DMS114 treated with DMSO at 0.1 percent for 48 hours (cell line): Measurements from ENCODE around the gene F5.
A peak's percentile ranks its signal among the peaks of the same experiment; 100 is the strongest.
"Not testable (repeated sequence)": the region's sequence is repeated elsewhere in the genome, so short reads cannot be mapped to it uniquely, and the experiment has no call there.

Source experiments
- DNase-seq: peaks from one replicate; lab custom pipeline; 2025; ENCODE audit not compliant: unreplicated experiment; lab: John Stamatoyannopoulos, UW

The F5 gene

DNA sequence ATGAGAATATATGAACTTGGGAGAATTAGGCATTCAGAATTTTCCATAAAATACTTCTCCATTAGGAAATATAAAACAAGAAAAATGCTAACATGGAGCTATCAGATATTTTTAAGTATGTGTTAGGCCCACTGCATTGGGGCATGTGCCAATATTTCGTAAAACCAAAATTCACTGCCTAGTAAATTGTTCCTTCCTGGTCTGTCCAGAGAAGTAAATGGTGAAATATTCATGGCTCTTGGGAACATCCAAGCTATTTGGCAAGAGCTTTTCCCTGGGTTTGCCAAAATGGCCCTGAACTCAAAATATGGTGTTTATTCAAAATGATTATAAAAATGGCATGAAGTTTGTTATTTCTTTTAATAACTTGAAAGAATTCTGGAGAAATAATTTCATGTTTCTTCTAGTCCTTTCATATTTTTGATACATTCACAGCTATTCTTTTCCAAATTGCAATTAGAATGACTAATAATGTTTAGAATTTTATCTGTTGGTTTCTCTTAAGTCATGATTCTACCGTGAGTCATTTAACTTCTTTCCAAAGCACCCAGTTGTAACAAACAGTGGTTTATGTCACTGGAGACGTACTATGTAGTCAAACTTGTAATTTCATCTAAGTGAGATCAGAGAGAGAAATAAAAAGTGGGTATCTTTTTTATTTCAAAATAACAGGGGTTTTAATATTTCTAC, 74.8 kb downstream of the F5 start:
- no peak for DNase-seq

DNA sequence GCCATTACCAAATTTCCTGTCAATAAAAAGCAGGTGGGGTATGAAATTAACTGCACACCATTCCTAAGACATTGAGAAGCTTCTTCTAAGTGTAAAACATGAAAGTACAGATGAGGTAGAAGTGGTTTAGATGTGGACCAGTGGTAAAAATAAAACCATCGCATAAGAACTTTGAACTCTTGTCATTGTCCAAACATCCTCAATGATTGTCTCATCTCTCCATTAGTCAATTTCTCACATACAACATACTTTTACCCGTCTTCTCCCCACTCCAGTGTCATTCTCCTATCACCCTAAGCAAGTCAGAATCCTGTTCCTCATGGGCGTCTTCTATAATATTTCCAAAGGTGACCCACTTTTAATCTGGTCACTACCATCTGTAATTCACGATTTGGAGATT, 76.2 kb downstream of the F5 start:
- no peak for DNase-seq

DNA sequence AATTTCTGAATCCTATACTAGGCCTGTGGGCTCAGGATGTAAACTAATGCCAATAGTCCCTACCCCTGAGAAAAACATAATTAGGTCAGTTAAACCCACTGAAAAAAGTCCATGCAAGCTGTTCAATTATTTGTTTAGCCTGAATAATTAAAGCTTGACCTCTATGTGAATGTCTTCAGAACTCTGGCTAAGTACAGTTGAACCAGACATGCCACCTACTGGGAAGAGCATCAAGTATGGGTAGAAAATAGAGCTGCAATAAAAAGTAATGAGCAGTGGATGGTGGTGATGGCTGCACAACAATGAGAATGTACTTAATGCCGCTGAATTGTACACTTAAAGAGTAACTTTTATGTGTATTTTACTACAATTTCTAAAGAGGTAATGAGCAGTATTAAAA, 76.9 kb downstream of the F5 start:
- no peak for DNase-seq

DNA sequence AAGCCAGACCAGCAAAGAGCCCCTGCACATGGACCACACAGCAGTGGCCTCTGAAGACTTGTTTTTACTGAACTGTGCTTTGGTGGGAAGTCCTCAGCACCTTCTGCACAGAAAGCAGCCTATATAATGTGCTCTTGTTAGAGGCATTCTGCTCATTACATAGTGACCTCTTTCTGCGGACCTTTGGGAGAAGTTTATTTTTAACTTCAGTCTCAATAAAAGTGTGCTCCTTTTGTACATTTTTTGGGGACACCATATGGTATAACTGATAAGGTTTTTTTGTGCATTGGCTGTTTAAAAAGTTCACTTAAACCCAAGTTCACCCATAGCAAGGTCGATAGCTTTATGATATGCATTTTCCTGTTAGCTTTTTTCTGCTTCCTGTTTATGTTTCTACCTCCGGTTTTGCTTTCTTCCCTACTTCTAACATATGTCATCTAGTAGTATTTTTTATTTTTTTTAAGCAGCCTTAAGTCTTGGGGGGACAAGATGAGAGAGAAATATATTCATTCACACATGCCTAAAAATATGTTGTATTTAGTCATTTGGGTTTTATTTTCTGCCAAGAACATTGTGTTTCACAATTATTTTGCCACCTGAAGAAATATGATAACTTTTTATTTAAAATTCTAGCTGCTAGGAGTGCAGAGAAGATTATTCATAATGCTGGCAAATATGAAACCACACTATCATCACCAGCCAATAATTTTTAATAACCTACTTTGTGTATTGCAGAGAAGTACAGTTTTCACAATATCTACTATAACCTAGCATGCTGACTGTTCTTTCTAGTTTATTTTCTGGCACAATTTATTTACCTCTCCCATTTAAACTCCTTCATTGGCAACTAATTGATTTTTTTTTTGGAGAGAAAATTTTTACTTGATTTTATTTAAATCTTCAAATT, 77.6 kb downstream of the F5 start:
- DNase-seq, result no peak

DNA sequence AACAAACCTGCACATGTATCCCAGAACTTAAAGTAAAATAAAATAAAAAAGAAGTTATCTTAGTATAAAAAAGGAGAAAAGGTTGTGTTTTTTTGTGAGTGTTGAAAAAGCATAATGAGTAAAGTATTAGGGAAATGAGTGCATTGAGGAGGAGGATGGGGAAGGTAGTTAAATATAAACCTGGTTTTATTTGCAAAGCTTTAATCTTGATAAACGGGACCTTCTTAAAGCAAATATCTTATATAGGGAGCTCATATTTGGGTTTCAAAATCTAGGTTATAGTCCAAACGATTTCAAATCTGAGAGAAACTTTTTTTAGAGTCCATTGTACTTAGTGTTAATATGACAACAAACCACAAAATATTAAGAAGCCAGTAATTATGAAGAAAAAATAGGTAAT, 78.9 kb downstream of the F5 start:
- DNase-seq, result no peak

DNA sequence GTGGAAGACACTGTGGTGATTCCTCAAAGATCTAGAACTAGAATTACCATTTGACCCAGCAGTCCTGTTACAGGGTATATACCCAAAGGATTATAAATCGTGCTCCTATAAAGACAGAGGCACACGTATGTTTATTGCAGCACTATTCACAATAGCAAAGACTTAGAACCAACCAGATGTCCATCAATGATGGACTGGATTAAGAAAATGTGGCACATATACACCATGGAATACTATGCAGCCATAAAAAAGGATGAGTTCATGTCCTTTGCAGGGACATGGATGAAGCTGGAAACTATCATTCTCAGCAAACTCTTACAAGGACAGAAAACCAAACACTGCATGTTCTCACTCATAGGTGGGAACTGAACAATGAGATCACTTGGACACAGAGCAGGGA, 82.7 kb downstream of the F5 start:
- DNase-seq, result not testable (repeated sequence)

DNA sequence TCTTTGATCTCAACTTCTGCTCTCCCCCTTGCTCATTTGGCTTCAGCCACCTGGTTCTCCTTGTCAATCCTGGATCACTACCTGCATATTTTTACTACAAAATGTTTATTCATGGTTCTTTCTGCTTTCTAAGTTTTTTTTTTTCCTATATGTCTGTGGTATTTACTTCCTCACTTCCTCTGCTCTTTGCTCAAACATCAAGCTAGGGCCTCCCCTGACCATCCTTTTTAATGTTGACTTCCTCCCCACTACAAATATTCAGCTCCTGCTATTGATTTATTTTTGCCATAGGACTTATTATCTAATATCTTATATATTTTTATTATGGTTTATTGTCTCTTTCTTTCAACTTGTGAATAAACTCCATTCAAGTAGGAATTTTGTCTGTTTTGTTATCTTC, 86.5 kb downstream of the F5 start:
- no peak for DNase-seq

DNA sequence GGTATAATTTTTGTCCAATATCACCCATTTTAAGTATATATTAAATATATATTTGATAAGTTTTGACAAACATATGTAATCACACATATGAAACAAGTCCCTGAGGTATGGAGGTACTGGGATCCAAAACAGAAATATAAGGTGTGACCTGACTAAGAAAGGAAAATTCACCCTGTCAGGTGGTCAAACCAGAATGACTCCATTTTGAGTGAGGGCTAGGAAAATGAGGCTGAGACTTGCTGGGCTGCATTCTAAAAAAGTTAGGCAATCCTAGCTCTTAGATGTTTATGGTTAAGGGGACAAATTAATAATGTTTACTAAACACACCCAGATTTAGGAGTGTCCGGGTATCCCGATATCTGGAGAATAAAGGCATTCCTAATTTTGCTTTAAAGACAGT, 89.0 kb downstream of the F5 start:
- DNase-seq, result no peak

DNA sequence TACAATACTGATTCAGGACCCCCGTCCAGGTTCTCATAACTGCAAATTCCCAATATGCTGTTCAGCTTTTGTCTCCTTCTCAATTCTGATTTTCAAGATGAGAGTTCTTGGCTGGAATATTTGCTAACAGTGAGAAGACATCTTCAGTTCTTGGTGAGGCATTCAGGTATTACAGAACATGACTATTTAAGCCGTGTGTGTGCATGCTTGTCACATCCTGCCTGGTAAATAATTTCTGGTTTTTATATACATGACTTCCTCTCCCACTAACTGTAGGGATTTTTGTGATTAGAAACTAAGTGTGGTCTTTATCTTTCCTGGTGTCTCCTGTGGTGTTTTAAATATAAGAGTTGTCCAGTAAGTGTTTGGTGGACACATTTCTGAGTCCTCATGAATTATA, 90.4 kb downstream of the F5 start:
- no peak for DNase-seq

DNA sequence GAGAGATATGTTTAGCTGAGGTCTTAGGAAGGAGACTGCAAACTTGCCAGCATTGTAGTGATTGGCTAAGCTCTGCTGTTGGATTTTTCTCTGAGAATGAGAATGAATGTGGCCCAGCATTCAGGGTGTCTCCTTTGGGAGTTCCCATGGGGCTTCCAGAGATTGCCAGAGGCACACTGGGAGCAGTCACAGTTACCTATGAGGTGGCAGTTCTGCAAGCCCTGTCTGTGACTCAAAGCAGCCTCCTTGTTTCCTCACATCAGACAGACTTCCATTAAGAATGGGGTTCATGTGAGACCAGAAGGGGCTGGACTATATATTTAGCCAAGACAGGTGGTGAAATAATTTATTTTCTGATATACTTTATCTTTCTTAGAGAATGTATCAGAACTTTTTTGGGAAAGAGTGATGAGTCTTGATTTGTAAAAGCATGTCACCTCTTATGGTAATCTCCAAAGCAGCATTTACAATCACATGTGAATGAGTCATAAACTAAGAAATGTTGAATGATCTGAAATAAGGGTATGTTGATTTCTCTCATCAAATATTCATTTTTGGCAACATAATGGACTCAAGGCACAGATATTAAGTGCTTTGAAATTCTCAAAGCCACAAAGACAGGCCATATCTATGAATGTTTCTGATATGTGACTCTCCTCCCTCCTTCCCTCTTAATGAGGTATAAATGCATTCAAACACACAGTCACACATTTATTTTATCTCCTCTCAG, 91.1 kb downstream of the F5 start:
- DNase-seq, result no peak

DNA sequence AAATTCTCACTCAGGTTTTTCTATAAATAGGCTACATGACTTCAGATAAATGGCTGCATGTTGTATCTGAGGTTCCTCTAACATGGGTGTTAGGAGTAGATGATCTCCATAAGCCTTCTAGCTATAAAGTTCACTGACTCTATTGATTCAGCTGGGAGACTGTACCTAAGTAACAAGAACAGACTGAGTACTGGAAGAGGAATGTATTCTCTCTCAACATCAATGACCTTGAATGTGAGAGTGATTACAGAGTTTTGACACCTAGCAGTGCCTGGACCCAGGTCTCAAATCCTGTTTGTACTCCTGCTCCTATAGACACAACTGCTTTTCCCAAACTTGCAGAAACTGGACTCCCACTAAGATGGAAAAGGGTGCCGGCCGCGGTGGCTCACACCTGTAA, 91.9 kb downstream of the F5 start:
- no peak for DNase-seq

DNA sequence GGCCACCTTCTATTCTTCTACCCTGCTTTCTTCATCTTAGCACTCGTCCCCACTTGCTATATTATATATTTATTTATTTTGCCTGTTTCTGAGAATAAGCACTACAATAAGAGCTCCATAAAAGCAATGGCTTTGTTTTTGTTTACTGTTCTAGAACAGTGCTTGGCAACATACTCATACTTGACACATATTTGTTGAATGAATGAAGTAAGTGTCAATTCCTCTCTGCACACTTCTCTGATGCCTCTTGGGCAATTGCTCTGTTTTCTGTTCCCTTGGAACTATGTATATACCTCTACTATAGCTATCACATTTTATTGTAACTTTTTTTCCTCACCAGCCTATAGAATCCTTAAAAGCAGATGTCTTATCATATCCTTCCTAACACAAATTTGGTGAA, 93.0 kb downstream of the F5 start:
- no peak for DNase-seq

DNA sequence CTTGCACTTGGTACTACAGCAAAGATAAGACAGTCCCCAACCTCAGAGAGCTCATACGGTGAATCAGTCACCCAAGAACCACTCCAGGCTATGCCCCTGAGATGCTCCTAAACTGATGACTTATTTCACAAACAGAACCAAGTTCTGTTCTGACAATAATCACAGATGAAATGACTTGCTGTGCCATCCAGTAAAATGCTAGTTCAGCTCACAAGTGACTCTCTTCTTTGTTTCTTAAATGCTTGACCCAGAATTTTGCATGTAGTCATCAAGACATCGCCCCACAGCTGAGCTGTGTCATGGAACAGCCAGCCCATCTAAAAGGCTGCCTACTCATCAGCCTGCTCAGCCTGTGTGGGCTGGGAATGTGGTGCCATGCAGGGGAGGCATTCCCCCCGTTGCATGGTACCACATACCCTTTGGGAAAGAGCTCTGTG, 94.4 kb downstream of the F5 start:
- DNase-seq, result no peak

DNA sequence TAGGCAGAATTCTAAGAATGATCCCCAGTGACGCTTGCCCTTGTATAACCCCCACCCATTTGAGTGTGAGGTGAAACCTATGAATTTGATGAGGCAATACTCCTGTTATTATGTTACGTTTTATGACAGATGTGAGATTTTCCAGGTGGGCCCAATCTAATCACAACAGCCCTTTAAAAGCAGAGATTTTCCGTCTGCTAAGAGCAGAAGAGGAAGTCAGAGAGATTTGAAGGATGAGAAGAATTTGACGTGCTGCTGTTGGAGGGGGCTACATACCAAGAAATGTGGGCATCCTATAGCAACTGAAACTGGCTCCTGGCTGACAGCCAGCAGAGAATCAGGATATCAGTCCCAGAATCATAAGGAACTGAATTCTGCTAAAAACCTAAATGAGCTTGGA, 98.1 kb downstream of the F5 start:
- no peak for DNase-seq

DNA sequence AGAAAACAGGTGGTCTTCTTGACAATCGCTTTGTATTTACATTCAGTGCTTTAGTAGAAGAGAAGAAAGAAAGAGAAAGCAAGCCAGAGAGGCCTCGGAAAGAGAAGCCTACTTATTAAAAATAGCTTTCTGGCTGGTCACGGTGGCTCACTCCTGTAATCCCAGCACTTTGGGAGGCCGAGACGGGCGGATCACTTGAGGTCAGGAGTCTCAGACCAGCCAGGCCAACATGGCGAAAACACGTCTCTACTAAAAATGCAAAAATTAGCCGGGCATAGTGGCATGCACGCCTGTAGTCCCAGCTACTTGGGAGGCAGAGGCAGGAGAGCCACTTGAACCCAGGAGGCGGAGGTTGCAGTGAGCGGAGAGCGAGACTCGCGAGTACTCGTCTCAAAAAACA, 98.7 kb downstream of the F5 start:
- DNase-seq, result no peak

DNA sequence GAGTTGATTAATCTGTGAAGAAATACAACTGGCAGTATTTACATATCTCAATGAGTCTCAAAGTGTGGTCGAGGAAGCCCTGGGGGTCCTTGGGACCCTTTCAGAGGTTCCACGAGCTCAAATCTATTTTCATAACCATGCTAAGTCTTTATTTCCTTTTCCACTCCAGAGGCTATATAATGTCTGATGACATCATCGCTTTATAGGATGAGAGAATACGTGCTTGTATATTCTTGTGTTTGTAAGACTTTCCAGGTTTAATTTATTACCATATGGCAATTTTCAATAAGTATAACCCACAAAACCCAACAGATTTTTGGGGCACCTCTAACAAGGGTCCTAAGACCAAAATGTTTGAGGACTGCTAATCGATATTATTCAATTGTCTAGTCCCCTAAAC, 99.1 kb downstream of the F5 start:
- DNase-seq, result no peak

DNA sequence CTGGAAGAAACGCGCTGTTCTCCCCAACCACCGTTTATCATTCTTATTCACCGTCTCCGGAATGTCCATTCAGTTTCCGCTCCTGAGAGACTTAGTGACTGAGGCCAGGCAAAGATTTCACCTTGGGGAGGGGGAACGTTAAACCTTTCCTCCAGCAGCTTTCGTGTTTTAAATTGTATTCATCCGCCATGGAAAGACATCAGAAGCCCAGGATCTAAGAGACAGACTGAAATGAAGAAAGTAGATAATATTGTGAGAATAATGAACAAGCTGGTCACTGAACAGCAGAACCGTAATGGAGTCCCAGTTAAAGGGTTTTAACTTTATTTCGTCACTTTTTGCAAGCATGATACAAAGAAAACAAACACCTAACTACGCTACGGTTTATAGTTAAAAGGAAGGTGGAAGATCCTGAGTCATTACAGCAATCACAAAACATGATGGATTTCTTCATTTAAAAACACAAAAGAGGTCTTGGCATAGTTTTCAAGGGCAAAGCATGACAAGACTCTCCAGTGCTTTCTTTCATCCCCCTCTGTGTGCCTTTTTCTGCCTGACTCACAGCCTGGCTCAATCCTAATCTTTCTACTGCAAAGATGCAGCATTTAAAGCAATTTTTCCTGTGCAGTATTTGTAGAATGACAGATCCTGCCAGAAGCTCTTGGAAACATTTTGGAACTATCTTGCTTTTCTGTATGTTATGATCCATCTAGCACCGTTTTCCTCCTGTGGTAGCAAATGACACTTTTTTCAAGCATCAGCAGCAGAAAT, 99.8 kb downstream of the F5 start:
- no peak for DNase-seq

DNA sequence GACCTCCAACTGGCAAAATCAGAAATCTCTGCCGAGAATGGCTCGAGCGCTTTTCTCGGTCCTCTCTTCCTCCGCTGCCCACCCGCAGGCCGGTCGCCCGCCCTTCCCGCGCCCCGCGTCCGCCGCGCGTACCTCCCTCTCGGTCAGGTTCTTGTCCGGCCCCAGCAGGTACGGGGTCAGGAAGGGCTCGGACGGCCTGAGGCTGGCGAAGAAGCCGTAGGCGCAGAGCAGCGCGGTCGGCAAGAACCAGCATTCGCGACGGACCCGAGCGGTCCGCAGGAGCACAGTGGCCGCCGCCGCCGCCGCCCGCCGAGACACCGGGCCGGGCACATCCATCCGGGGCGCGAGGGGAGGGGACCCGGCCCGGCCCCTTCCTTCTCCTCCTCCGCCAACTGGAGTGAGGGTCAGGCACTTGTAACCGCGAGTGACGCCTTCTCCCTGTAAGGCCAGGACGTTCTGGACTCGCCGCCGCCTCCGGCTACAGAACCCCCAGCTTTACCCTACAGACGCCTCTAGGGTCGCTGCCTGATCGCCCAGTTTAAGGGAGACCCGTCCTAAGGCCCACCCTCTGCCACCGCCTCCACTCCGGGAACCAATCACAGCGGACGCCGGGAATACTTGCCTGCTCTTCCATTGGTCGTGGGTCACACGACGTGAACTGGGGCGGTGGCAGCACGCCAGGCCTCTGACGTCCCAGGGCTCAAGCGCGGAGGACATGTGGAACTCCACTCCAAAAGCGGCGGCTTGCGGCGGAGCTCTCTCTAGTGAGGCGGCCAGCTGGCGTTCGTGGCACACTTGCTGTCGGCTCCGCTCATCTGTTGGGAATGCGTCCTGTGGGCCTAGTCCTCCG, 100.6 kb downstream of the F5 start, which contains the start of gene SLC19A2:
SLC19A2 (minus strand) TSS at position 514 of the 850 bp plus-strand sequence; CDS start at position 336, 178 bp downstream.
- peak; percentile 92 for DNase-seq

DNA sequence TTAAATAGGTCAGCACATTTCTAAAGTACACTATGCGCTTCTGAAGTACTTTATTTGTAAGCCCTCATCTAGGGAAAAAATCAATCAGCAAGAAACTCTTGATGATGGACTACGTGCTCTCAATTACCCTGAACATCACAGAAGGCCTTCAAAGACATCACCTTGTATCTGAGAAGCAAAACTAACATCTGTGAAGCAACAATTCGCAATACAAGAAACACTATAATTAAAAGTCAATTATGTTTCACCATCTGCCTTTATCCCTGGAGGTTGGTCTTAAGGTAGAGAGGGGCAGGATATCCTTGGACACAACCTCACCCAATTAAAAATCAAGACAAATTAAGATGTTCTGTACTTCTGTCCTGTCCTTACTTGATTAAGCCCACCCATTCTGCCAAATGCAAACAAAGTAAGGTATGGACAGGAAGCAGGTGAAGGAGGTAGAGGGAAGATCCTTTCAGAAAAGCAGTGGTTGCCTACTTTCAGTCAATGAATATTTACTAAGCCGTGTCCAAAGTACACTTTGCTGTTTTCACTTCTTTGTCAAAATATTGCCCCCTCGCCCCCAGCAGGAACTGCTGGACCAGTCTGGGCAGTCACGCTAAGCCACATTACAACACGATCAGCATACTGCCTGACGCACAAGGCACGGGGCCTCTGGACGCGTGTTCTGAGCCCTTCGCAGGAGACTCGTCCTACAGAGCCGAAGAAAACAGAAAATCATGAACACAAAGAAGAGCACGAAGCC, 101.4 kb downstream of the F5 start:
- no peak for DNase-seq
